ENCODE data around the gene NOPCHAP1. TPM values are rescaled to one million over a fixed set of nuclear protein-coding genes. Genes with fewer than 3 reads are reported as not detected.

The NOPCHAP1 gene
- total RNA-seq, 1 experiment from 2014 or later: 49.3 TPM

- no CpG with 5 or more reads among the region's 14 CpGs for WGBS (ENCODE audit: extremely low coverage, insufficient read length, low lambda C conversion rate)
- H3K4me3 Mint-ChIP-seq: peak overlapping the region; percentile 78 to 89
- peaks cover 2% of the 10 kb centered on the region; the same call in 1 of the 2 replicates for H3K27me3 ChIP-seq (ENCODE audit: insufficient read depth, low read length)
- no peak overlapping the region for H4K5ac ChIP-seq (ENCODE audit: insufficient read length, low read depth, low read length)
- H3K27ac Mint-ChIP-seq: no peak overlapping the region; a peak in 2 of 7 replicates
- H3T11ph ChIP-seq (ENCODE audit: low read length): no peak overlapping the region
- H3K14ac ChIP-seq (ENCODE audit: insufficient read depth, low read length): 0 out of 2 replicates have a peak overlapping the region, but pooled peaks have one; percentile 64
- peaks cover 5% of the 10 kb centered on the region for H3K23me2 ChIP-seq (ENCODE audit: insufficient read length, low read depth, low read length, poor library complexity, severe bottlenecking)
- H2BK20ac ChIP-seq (ENCODE audit: low read depth, low read length, poor library complexity, severe bottlenecking): no peak overlapping the region
- no peak overlapping the region for H2AFZ ChIP-seq (ENCODE audit: low read length)
- H3K9me3 ChIP-seq (ENCODE audit: control insufficient read depth, low read depth, low read length): no peaks in the 10 kb centered on the region
- H2AK5ac ChIP-seq (ENCODE audit: insufficient read length, low read length): no peak overlapping the region
- H2BK12ac ChIP-seq (ENCODE audit: insufficient read length, low read depth, low read length): no peak overlapping the region
- no peak overlapping the region for H3K4ac ChIP-seq (ENCODE audit: low read depth, low read length)
- H3K27ac ChIP-seq (ENCODE audit: insufficient read length, low read depth, low read length): no peak overlapping the region
- no peak overlapping the region for H4K8ac ChIP-seq (replicated peaks; ENCODE audit: insufficient read length, low read depth, low read length)
- no peaks in the 10 kb centered on the region for H3K79me1 ChIP-seq (ENCODE audit: insufficient read depth, low read depth, low read length, poor library complexity, severe bottlenecking)
- H3K18ac ChIP-seq (ENCODE audit: insufficient read length, low read depth, low read length): no peak overlapping the region
- peak overlapping the region; percentile 79 for H3K4me2 ChIP-seq (ENCODE audit: insufficient read depth, insufficient read length, low read length)
- H2BK120ac ChIP-seq (ENCODE audit: low read depth, low read length, poor library complexity, severe bottlenecking): no peak overlapping the region
- H4K91ac ChIP-seq (ENCODE audit: insufficient read length, low read depth, low read length): no peak overlapping the region
- no peaks in the 10 kb centered on the region for H3K79me2 ChIP-seq (ENCODE audit: insufficient read depth, low read length)
- peaks cover 9 to 16% of the 10 kb centered on the region in 2 experiments for H3K4me1 Mint-ChIP-seq
- DNase-seq: peak; percentile 53
- H2BK5ac ChIP-seq (ENCODE audit: insufficient read length, low read length): no peak overlapping the region
- no peak overlapping the region for H3K9ac ChIP-seq (ENCODE audit: extremely low read depth, insufficient read length, low read length)
- peaks cover 45% of the 10 kb centered on the region for H3K27me3 Mint-ChIP-seq (ENCODE audit: low read depth)
- H3K56ac ChIP-seq (ENCODE audit: insufficient read length, low read depth, low read length): no peak overlapping the region
- no peaks in the 10 kb centered on the region for H3K36me3 Mint-ChIP-seq (ENCODE audit: insufficient read depth in 1 of 3, low read depth in 3 of 3)
- H3K9me3 Mint-ChIP-seq: no peaks in the 10 kb centered on the region
- H2BK15ac ChIP-seq (ENCODE audit: low read depth, low read length): no peak overlapping the region
- TF ChIP-seq CTCF (conservative IDR thresholded peaks at IDR 0.05): no peak; the same call in 2 of the 3 replicates
- no peak overlapping the region for H3K23ac ChIP-seq (ENCODE audit: insufficient read length, low read depth, low read length)
- H3K4me1 ChIP-seq (ENCODE audit: insufficient read depth, low read length): no peaks in the 10 kb centered on the region
- no peaks in the 10 kb centered on the region for H4K20me1 ChIP-seq (ENCODE audit: control insufficient read depth, insufficient read depth, insufficient read length)
Measured at GRCh38 chr12:104958805-104959334, 27.2 kb upstream of the NOPCHAP1 start.

Measured in H9 (cell line).